HCT116 (cell line): ENCODE measurements around the gene SLC34A1. TPM values are rescaled to one million over a fixed set of nuclear protein-coding genes. Genes with fewer than 3 reads are reported as not detected.
"Not testable (repeated sequence)": the region's sequence is repeated elsewhere in the genome, so short reads cannot be mapped to it uniquely, and the experiment has no call there.

ENCODE experiments used
- ATAC-seq: fragments of 200-7000 bp; cut with Tn5 transposase; 2 replicates; pipeline ENCODE4 v1.9.1; 2020; ENCODE audit warnings: mild to moderate bottlenecking, moderate library complexity
- BruUV-seq: library from RNA; stranded (reverse); fragments of 400-500 nt; replicated peaks from 2 replicates; lab custom pipeline; 2021; lab: Mats Ljungman, UMichigan
- CTCF ChIA-PET: fragments of 300-600 bp; sonication (Branson Sonifier 250); formaldehyde crosslinking; loops from one replicate; lab custom pipeline; 2021; ENCODE audit warnings: antibody characterized with exemption; lab: Charles Lee
- POLR2A ChIA-PET: fragments of 300-600, 350-600 bp; sonication (Branson Sonifier 250); formaldehyde crosslinking; loops from one replicate; lab custom pipeline; 2021; ENCODE audit warnings: antibody characterized with exemption; lab: Charles Lee
- RAD21 ChIA-PET, 2 experiments: fragments of 300-600 bp; sonication (Branson Sonifier 250); formaldehyde crosslinking; loops; one replicate each; lab custom pipeline; 2023; ENCODE audit warnings: low total read pairs in 2 of 2; ENCODE audit not compliant: uncharacterized antibody in 2 of 2, unreplicated experiment in 2 of 2, low non-redundant PET in 1 of 2; lab: Charles Lee
- DNase-seq: peaks from one replicate; pipeline ENCODE4 v3.0.0-alpha.2; 2010; ENCODE audit warnings: low read depth, low spot score
- H2AFZ ChIP-seq: fragments of 200-600 bp; shearing (Covaris generic), sonication (generic); 2 replicates; pipeline ENCODE4 v1.6.1; 2017; ENCODE audit warnings: low read depth, mixed run types, mixed read lengths, antibody characterized with exemption, low read length; ENCODE audit not compliant: poor library complexity, severe bottlenecking
- H3K27ac ChIP-seq: 2 replicates; pipeline ENCODE4 v1.5.1; 2012; ENCODE audit warnings: low read depth, low read length
- H3K27me3 ChIP-seq: fragments of 200-600 bp; sonication (generic); 2 replicates; pipeline ENCODE4 v1.6.1; 2016; ENCODE audit warnings: mixed run types, low read length, mixed read lengths; ENCODE audit not compliant: insufficient read depth
- H3K36me3 ChIP-seq, 2 experiments: fragments of 200-500 bp in 1 of 2; fragments of 200-600 bp in 1 of 2; sonication (Bioruptor generic) in 1 of 2; sonication (generic) in 1 of 2; 2 replicates each; pipeline versions ENCODE4 v1.5.1 to v1.6.1; 2014 to 2016; ENCODE audit warnings: low read length in 2 of 2, inconsistent platforms in 1 of 2, mixed read lengths in 1 of 2, mixed run types in 1 of 2; ENCODE audit not compliant: insufficient read depth in 2 of 2, control insufficient read depth in 1 of 2
- H3K4me1 ChIP-seq, 2 experiments: fragments of 200-600 bp in 1 of 2; sonication (generic) in 1 of 2; 2 replicates each; pipeline versions ENCODE4 v1.5.1 to v1.6.1; 2012 to 2017; ENCODE audit warnings: low read length in 2 of 2, inconsistent platforms in 1 of 2, mild to moderate bottlenecking in 1 of 2, mixed read lengths in 1 of 2, mixed run types in 1 of 2, moderate library complexity in 1 of 2; ENCODE audit not compliant: insufficient read depth in 2 of 2, control insufficient read depth in 1 of 2
- H3K4me2 ChIP-seq: fragments of 200-600 bp; sonication (generic); 2 replicates; pipeline ENCODE4 v1.6.1; 2017; ENCODE audit warnings: mixed run types, low read length, mixed read lengths
- H3K4me3 ChIP-seq, 2 experiments: fragments of 200-600 bp in 1 of 2; sonication (generic) in 1 of 2; replicated peaks in 1 of 2; 2 replicates each; pipeline ENCODE4 v1.5.1; 2011 to 2016; ENCODE audit warnings: low read length in 2 of 2, control low read depth in 1 of 2, low read depth in 1 of 2, mild to moderate bottlenecking in 1 of 2, mixed read lengths in 1 of 2, mixed run types in 1 of 2
- H3K79me2 ChIP-seq: fragments of 200-600 bp; sonication (generic); 2 replicates; pipeline ENCODE4 v1.6.1; 2017; ENCODE audit warnings: mild to moderate bottlenecking, mixed run types, low read length, moderate library complexity, mixed read lengths; ENCODE audit not compliant: insufficient read depth
- H3K9ac ChIP-seq: fragments of 200-600 bp; sonication (generic); 2 replicates; pipeline ENCODE4 v1.6.1; 2016; ENCODE audit warnings: low read length, mixed read lengths
- H3K9me2 ChIP-seq: fragments of 200-600 bp; sonication (generic), shearing (Covaris generic); 2 replicates; pipeline ENCODE4 v1.6.1; 2017; ENCODE audit warnings: mixed run types, mild to moderate bottlenecking, moderate library complexity; ENCODE audit not compliant: insufficient read depth
- H3K9me3 ChIP-seq, 2 experiments: fragments of 200-500 bp in 1 of 2; fragments of 200-600 bp in 1 of 2; sonication (Bioruptor generic) in 1 of 2; sonication (generic) in 1 of 2; 2 replicates each; pipeline ENCODE4 v1.6.1; 2014 to 2017; ENCODE audit warnings: low read length in 2 of 2, mixed read lengths in 2 of 2, inconsistent platforms in 1 of 2, low read depth in 1 of 2, mild to moderate bottlenecking in 1 of 2, mixed run types in 1 of 2, moderate library complexity in 1 of 2; ENCODE audit not compliant: control insufficient read depth in 1 of 2, insufficient read depth in 1 of 2
- H4K20me1 ChIP-seq: fragments of 200-600 bp; sonication (generic), shearing (Covaris generic); 2 replicates; pipeline ENCODE4 v1.6.1; 2017; ENCODE audit warnings: mixed run types, mild to moderate bottlenecking, moderate library complexity; ENCODE audit not compliant: insufficient read depth
- CBX3 ChIP-seq: IDR thresholded peaks from 2 replicates; pipeline ENCODE4 v1.6.1; 2012; ENCODE audit warnings: low read depth
- CEBPB ChIP-seq: IDR thresholded peaks from 2 replicates; pipeline ENCODE4 v1.6.1; 2012; ENCODE audit warnings: low read depth
- CTCF ChIP-seq, 3 experiments: fragments of 200-600 bp in 1 of 3; sonication (generic) in 1 of 3; IDR thresholded peaks in 2 of 3; conservative IDR thresholded peaks in 1 of 3; 2 replicates each; pipeline ENCODE4 v1.5.1; 2012 to 2017; ENCODE audit warnings: low read depth in 2 of 3, low read length in 2 of 3, antibody characterized with exemption in 1 of 3, borderline replicate concordance in 1 of 3, control low read depth in 1 of 3, mild to moderate bottlenecking in 1 of 3, mixed read lengths in 1 of 3, mixed run types in 1 of 3, moderate library complexity in 1 of 3; ENCODE audit not compliant: insufficient read depth in 1 of 3
- REST ChIP-seq: IDR thresholded peaks from 2 replicates; pipeline ENCODE4 v1.6.1; 2012; ENCODE audit warnings: low read depth
- SP1 ChIP-seq: IDR thresholded peaks from 2 replicates; pipeline ENCODE4 v1.6.1; 2012; ENCODE audit warnings: low read depth
- intact Hi-C: fragments of 100-400 bp; cut with micrococcal nuclease; formaldehyde crosslinking; loops from 2 replicates; pipeline ENCODE4 v1.10.0; 2022
- total RNA-seq: library from RNA; stranded (reverse); gene quantifications from one replicate; pipeline ENCODE4 v1.2.1, GENCODE V29; 2021; ENCODE audit not compliant: unreplicated experiment

Gene SLC34A1
- total RNA-seq, 1 experiment from 2014 or later: not detected

GRCh38 chr5:177359860-177360259 is 24.4 kb upstream of the SLC34A1 start (continued):
- TF ChIP-seq CBX3: no peak
- no peak for TF ChIP-seq REST
- no peak for TF ChIP-seq CEBPB
- no peak for TF ChIP-seq SP1
- no peak for TF ChIP-seq CTCF (IDR thresholded peaks at IDR 0.05 in 2 of 3, conservative IDR thresholded peaks at IDR 0.05 in 1 of 3; ENCODE audit: borderline replicate concordance in 1 of 3, insufficient read depth in 1 of 3, low read depth in 2 of 3, low read length in 2 of 3)

GRCh38 chr5:177360740-177361139 is 23.5 kb upstream of the SLC34A1 start:
- RAD21 ChIA-PET, H3K79me2 ChIP-seq, H3K9ac ChIP-seq, H3K4me3 ChIP-seq, BruUV-seq, intact Hi-C loops, H3K9me3 ChIP-seq, H3K4me2 ChIP-seq, H3K9me2 ChIP-seq, H3K27ac ChIP-seq, H3K36me3 ChIP-seq, H2AFZ ChIP-seq, H4K20me1 ChIP-seq, ATAC-seq, DNase-seq, H3K27me3 ChIP-seq: not testable (repeated sequence)
- peaks cover 7 to 24% of the 10 kb centered on the region in 2 experiments; a peak in 3 of 4 replicates for H3K4me1 ChIP-seq
- CTCF ChIA-PET: interaction anchor here (1.9 kb wide), 1 partner anchor 9 kb away, joined by 10 read pairs; no protein-coding TSS in a partner anchor
- POLR2A ChIA-PET: interaction anchor here (0.8 to 0.9 kb wide), 2 partner anchors 9 to 10 kb away, joined by 3 read pairs; partner anchors contain the start of gene LMAN2
